ENCODE data around the gene CACFD1.

DNA sequence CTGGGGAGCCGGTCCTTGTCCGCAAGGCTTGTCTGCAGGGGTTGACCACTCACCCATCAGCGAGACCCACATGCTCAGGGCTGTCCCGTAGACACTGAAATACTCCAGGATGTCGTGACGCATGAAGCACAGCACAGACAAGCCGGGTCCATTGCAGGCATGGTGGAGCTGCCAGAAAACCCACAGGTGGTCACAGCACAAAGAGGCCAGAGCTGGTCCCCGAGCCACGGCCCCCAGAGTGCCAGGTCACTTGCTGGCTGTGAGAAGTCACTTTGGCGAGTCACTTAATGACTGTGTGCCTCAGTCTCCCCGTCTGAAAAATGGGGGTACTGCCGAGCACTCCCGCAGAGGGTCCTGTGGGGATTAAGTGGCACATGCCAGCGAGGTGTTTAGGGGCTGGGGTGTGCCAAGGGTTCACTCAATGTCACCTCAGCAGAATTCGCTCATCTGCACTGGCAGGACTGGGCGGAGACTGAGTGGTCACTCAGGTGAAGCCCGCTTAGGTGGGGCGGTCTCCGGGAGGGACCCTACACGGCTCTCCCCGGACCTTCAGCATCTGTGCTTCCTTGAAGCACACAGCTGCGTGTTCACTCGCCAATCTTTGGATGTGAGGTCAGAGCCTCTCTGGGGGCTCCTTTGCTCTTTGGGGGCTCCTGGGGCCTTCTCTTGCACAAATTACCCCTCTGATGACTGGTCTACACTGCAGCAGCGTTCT is 60.5 kb downstream of the CACFD1 start:
- TF ChIP-seq POLR2A (IDR thresholded peaks at IDR 0.05): no peak
- TF ChIP-seq, protein P1, sequence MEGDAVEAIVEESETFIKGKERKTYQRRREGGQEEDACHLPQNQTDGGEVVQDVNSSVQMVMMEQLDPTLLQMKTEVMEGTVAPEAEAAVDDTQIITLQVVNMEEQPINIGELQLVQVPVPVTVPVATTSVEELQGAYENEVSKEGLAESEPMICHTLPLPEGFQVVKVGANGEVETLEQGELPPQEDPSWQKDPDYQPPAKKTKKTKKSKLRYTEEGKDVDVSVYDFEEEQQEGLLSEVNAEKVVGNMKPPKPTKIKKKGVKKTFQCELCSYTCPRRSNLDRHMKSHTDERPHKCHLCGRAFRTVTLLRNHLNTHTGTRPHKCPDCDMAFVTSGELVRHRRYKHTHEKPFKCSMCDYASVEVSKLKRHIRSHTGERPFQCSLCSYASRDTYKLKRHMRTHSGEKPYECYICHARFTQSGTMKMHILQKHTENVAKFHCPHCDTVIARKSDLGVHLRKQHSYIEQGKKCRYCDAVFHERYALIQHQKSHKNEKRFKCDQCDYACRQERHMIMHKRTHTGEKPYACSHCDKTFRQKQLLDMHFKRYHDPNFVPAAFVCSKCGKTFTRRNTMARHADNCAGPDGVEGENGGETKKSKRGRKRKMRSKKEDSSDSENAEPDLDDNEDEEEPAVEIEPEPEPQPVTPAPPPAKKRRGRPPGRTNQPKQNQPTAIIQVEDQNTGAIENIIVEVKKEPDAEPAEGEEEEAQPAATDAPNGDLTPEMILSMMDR (IDR thresholded peaks at IDR 0.05): no peak

Data from uterus (tissue), 2 donors.